Measurements from ENCODE around the gene NXT1. TPM values are rescaled to one million over a fixed set of nuclear protein-coding genes. Genes with fewer than 3 reads are reported as not detected.
A peak's percentile ranks its signal among the peaks of the same experiment; 100 is the strongest.

NXT1 gene
- total RNA-seq, 3 donors from 2014 or later, result 9.9 to 12.9 (median 10.6) TPM

DNA sequence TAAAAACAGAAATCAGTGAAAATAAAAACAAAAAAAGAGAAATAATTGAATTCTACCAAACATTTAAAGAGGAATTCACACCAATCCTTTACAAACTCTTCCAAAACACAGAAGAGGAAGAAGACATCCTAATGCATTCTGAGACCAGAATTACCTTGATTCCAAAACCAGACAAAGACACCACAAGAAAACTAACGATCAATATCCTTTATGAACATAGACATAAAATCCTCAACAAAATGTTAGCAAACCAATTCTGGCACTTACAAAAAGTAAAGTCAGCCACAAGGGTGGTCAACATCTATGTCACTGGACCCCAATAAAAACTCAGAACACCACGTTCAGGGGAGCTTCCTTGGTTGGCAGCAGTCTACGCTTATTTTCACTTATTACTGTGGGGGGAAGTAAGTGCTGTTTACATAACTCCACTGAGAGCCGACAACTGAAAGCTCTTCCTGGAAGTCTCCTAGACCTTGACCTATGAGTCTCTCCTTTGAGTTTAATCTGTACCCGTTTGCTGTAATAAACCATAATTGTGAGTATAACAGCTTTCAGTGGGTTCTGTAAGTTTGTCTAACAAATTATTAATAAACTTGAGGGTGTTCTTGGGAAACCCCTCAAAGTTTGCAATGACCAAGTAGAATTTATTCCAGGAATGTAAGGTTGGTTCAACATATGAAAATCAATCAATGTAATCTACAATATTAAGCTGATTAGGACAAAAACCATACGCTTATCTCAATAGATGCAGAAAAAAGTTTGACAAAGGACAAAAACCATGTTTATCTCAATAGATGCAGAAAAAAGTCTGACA, 35.9 kb downstream of the NXT1 start:
- ATAC-seq, result peak; percentile 96
- no peak for DNase-seq
- no peaks in the 10 kb centered on the region for H3K9me3 ChIP-seq
- H3K4me1 ChIP-seq (ENCODE audit: low read depth), result peaks cover 8% of the 10 kb centered on the region
- TF ChIP-seq, protein P1, sequence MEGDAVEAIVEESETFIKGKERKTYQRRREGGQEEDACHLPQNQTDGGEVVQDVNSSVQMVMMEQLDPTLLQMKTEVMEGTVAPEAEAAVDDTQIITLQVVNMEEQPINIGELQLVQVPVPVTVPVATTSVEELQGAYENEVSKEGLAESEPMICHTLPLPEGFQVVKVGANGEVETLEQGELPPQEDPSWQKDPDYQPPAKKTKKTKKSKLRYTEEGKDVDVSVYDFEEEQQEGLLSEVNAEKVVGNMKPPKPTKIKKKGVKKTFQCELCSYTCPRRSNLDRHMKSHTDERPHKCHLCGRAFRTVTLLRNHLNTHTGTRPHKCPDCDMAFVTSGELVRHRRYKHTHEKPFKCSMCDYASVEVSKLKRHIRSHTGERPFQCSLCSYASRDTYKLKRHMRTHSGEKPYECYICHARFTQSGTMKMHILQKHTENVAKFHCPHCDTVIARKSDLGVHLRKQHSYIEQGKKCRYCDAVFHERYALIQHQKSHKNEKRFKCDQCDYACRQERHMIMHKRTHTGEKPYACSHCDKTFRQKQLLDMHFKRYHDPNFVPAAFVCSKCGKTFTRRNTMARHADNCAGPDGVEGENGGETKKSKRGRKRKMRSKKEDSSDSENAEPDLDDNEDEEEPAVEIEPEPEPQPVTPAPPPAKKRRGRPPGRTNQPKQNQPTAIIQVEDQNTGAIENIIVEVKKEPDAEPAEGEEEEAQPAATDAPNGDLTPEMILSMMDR (IDR thresholded peaks at IDR 0.05), result no peak
- no peak overlapping the region for H3K4me3 ChIP-seq
- no peaks in the 10 kb centered on the region for H3K36me3 ChIP-seq (ENCODE audit: low read depth)
- intact Hi-C loops (cut with DNase I, micrococcal nuclease), result no loop called here

DNA sequence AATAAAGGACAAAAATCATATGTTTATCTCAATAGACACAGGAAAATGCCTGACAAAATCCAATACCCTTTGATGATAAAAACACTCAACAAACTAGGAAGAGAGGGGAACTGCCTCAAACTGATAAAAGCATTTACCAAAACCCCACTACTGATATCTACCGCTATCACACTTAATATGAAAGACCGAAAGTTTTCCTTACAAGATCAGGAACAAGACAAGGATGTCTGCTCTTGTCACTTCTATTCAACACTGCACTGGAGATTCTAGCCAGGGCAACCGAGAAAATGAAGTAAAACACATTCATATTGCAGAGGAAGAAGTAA, 36.5 kb downstream of the NXT1 start:
- DNase-seq (no peak), ATAC-seq (no peak)
- Histone ChIP-seq H3K4me1 (ENCODE audit: low read depth) (peaks cover 8% of the 10 kb centered on the region), H3K4me3 (no peak overlapping the region), H3K9me3 (no peaks in the 10 kb centered on the region), H3K36me3 (ENCODE audit: low read depth) (no peaks in the 10 kb centered on the region)
- intact Hi-C loops (cut with DNase I, micrococcal nuclease), result no loop called here
- TF ChIP-seq, protein P1 (IDR thresholded peaks at IDR 0.05), result no peak

DNA sequence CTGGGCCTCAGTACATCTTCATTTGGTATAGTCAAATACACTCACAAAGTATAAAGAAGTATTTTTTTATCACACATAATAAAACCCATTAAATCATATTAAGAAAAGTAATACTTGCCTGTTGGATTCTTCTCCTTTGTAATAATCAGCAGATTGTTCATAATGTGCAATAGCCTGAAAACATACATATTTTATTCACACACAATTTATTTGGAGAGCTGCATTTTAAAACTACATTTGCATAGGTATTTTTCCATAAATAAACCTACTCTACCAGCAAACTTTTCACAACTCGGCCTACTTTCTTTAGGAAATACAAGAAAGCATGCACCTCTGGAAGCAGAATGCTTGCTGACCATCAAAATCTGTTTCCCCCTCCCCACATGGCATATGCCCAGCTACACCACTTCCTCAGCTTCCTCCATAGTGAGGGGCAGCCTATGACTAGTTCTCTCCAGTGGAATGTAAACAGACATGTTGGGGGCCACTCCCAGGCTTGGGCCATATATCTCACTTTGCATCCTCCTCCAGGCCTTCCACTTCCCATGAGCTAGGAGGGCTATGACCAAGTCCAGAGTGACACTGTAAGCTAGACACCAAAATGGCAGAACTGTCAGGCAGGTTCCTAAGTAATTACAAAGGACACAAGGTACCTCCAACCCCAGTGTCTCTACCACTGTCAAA, 39.6 kb downstream of the NXT1 start:
- Histone ChIP-seq H3K9me3 (no peaks in the 10 kb centered on the region), H3K4me1 (ENCODE audit: low read depth) (peaks cover 8% of the 10 kb centered on the region), H3K4me3 (no peak overlapping the region), H3K36me3 (ENCODE audit: low read depth) (no peaks in the 10 kb centered on the region)
- TF ChIP-seq, protein P1 (IDR thresholded peaks at IDR 0.05), result no peak
- DNase-seq, result no peak
- intact Hi-C loops (cut with DNase I, micrococcal nuclease), result no loop called here
- ATAC-seq, result no peak

DNA sequence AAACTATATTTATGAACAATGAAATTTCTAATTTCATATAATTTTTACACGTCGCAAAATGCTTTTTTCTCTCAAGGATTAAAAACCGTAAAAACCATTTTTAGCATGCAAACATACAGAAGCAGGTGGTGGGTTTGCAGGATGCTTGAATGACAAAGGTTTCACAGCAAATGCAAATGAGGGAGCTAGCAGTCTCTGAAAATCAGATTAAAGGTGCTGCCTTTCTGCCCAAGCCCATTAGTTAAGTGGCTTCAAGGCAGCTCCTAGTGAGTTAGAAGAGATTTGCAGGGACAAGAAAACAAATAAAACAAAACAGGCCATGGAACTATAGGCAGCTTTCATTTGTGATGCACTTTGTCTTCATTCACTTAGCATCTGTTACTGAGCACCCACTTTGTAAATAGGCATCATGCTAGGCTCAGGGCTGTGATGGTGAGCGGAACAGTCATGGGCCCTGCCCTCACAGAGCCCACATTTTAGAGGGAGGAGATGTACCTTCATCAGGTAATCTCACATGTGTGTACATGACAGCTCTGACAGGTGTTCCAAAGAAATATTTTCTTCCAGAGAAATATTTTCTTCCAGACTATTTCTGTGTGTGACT, 41.2 kb downstream of the NXT1 start:
- H3K4me3 ChIP-seq, result no peak overlapping the region
- no peak for ATAC-seq
- TF ChIP-seq, protein P1 (IDR thresholded peaks at IDR 0.05), result no peak
- H3K9me3 ChIP-seq, result no peaks in the 10 kb centered on the region
- no peaks in the 10 kb centered on the region for H3K36me3 ChIP-seq (ENCODE audit: low read depth)
- H3K4me1 ChIP-seq (ENCODE audit: low read depth), result peaks cover under 1% of the 10 kb centered on the region
- intact Hi-C loops (cut with DNase I, micrococcal nuclease), result no loop called here
- no peak for DNase-seq

DNA sequence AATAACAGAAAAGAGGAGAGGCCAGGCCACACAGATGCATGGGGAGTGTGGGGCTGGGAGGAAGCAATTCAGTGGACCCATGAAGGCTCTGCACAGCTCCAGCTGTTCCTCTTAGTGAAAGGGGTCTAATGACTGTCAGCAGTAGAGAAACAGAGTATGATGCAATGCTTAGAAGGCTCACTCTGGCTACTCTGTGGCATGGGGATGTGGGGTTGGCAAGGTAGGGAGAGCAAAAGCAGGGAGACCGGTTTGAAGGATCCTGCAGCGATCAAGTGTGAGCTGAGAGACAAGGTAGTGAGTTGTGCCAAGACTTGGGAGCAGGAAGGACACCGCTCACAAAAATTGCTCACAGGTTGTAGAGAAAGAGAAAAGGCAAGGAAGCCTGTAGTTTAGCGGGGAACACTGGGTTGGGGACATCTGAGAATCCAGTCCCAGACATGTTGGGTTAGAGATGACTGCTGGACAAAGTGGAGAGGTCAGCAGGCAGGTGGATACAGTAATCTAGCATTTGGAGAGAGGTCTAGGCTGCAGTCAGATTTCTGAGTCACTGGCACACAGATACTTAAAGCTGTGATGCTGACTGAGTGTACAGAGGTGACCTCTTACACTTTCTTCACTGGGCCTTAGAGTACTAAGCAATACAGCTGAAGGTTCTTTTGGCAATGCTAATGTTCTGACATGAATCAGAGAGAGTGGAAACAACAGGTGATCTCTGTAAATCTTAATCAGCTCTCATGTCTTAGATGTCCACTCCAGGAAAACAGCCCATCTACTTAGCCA, 43.6 kb downstream of the NXT1 start:
- Histone ChIP-seq H3K4me1 (ENCODE audit: low read depth) (no peaks in the 10 kb centered on the region), H3K9me3 (no peaks in the 10 kb centered on the region), H3K4me3 (no peak overlapping the region), H3K36me3 (ENCODE audit: low read depth) (no peaks in the 10 kb centered on the region)
- intact Hi-C loops (cut with DNase I, micrococcal nuclease), result no loop called here
- DNase-seq (no peak), ATAC-seq (no peak)
- TF ChIP-seq, protein P1 (IDR thresholded peaks at IDR 0.05), result no peak

Data from mucosa of descending colon (tissue), 3 donors.